Skin epidermis (tissue), 12 donors: ENCODE data around the gene HCN2.
A peak's percentile ranks its signal among the peaks of the same experiment; 100 is the strongest.

ENCODE experiments used
- H3K27ac ChIP-seq, 21 experiments: fragments of 200-600 bp; sonication (generic) in 11 of 21; one replicate each; pipeline ENCODE4 v1.5.0; 2020; ENCODE audit warnings: mild to moderate bottlenecking in 3 of 21, inconsistent platforms in 2 of 21, moderate library complexity in 2 of 21
- H3K4me3 ChIP-seq, 7 experiments: fragments of 200-600 bp; sonication (generic) in 2 of 7; one replicate each; pipeline ENCODE4 v1.5.0; 2020; ENCODE audit warnings: inconsistent platforms in 2 of 7, mild to moderate bottlenecking in 2 of 7, moderate library complexity in 1 of 7

The HCN2 gene

DNA sequence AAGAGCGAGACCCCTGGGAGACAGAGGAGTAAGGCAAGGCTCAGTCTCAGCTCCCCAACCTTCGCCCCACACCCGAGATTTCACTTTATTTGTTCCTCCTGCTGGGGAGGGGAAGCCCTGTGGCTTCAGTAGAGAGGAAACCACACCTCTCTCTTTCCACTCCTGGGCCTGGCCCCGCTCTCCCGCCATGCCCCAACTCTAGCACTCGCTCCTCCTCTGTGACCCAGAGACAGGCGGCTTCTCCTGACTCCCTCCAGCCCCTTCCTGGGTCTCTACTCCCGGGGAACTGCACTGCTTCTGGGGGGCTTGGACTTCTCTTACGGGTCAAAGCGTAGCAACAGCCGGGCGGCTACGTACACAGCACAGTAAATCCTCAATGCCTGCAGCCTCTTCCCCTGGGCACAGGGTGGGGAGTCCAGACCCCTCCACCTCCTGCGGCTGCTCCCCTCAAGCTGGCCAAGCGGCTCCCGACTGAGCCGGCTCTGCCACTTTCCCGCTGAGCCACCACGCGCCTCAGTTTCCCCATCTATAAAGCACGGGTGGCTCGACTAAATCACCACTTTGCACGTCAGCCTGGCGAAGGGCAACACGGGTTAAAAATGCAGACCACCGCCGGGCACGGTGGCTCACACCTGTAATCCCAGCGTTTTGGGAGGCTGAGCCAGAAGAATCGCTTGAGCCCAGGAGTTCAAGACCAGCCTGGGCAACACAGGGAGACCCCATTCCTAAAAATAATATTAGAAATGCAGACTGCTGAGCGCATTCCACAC is 71.9 kb downstream of the HCN2 start:
- Histone ChIP-seq H3K4me3 (peak overlapping the region; percentile 76 to 100 (median 99)), H3K27ac (peak overlapping the region; percentile 90 to 99 (median 97))

DNA sequence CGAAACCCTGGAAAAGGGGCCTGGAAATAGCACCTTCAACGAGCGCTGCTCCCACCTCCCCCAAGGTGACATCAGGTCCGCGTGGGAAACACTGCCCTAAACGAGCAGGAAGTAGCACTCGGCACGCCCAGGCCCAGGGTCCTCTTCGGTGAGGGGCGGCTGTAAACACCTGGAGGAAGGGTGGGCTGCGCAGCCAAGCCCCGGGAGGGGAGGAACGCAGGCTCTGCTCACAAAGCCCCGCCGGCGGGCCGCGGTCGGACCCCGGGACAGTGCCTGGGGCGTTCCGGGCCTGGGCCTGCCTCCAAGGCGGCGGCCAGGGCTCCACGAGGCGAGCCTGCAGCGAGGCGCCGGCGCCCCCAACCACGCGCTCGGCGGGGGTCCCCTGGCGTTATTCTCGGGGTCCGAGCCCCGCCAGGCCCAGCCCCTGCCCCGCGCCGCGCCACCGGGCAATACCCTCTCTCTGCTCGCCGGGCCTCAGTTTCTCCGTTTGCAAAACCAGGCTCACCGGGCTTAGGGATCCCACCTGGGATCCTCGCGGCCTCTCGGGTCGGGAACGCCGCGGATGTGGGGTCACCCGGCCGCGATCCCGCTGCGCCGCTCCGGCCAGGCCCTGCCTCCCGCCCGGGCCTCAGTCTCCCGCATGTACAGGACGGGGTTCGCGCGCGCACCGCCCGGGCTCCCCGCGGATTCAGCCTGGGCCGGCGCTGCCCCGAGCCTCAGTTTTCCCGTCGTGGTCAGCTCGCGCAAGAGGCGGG is 72.7 kb downstream of the HCN2 start:
- peak overlapping the region; percentile 90 to 99 (median 97) for H3K27ac ChIP-seq
- H3K4me3 ChIP-seq = peak overlapping the region; percentile 76 to 100 (median 99)

DNA sequence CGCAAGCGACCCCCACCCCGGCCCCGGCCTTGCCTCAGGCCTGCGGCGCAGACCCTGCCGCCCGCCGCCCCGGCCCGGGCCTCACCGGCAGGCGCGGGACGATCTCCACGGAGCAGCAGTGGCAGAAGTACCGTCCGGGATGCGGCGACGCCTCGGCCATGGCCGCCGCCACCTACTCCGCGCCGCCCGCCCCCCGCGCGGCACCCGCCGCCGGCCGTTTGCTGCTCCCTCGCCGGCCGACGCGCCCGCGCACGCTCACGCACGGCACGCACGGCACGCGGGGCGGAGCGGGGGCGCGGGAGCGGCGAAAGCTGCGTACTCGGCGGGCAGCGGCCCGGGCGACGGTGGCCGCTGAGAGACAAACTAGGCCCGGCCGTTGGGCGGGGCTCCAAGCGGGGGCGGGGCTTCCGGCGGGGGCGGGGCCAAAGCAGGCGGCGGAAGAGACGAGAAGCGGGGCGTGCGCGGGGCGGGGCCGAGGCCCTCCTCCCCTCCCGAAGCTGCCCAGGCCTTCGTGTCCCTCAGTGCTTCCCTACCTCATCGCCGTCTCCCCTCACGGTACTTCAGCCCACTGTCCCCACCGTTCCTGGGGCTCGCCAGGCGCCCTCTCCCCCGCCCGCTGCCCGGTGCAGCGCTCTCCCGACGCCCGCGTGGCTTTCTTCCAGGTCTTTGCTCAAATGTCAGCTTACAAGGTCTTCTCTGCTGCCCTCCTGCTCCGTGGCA is 73.4 kb downstream of the HCN2 start, which contains the start of gene RNF126:
Gene RNF126 (minus strand): TSS at position 253 of the 720 bp plus-strand sequence. CDS start 93 bp downstream, at position 160.
- H3K27ac ChIP-seq = peak within 1 kb of the TSS; percentile 90 to 99 (median 97)
- H3K4me3 ChIP-seq = peak within 1 kb of the TSS; percentile 76 to 100 (median 99)

DNA sequence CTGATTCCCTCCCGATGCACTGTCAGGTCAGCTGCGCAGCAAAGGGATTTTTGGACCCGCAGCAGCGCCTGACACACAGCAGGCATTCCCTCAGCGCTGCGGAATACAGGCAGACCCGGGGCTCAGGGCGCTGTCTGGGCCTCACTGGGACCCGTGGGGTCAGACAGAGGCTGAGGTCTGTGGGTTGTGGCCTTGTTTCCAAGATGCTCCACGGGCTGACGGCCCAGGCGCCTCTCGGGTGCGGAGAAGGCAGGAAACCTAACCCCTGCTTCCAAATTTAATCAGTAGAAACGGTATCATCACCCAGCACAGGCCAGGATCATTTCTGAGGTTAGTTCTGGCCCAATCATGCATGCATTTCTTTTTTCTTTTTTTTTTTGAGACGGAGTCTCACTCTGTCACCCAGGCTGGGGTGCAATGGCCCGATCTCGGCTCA is 74.0 kb downstream of the HCN2 start:
- H3K4me3 ChIP-seq = peak overlapping the region; percentile 31 to 100 (median 37)

DNA sequence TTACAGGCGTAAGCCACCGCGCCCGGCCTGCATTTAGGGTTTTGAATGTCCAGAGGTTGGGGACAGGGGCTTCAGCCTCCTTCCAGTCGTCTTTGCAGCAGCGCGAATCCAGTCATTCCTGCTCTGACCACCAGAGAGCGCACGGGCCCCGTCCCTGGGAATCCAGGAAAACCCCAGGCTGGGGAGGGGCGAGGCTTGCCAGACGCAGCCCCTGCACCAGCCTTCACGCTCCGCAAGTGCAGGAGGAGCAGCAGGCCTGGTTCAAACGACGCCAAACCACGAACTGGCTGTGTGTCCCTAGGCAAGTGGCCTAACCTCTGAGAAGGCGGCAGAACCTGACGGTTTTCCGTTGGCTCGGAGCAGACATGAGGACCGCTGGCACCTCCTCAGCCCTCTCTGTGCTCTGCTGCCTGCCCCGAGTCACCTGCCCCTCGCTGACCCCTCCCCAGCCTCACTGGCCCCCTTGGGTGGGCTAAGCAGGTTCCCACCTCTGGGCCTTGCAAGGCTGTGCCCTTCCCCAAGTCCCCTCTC is 75.3 kb downstream of the HCN2 start:
- peak overlapping the region in 3 of 21 experiments; percentile 19 to 62 (median 28) for H3K27ac ChIP-seq
- H3K4me3 ChIP-seq = no peak overlapping the region

More for the DNA sequence above, 74.0 kb downstream of the HCN2 start:
- H3K27ac ChIP-seq = peak overlapping the region in 20 of 21 experiments; percentile 76 to 99 (median 92)
